Nephron (organoid): ENCODE data around the gene HEMGN.

Experiments
- H3K27ac Mint-ChIP-seq, 3 experiments: 2 replicates each; pipeline ENCODE4 v1.8.0; 2020; ENCODE audit warnings: mixed read lengths in 3 of 3, mild to moderate bottlenecking in 2 of 3, moderate library complexity in 1 of 3
- H3K27me3 Mint-ChIP-seq: 2 replicates; pipeline ENCODE4 v1.8.0; 2021; ENCODE audit warnings: low read depth, mild to moderate bottlenecking, moderate library complexity, mixed read lengths
- H3K36me3 Mint-ChIP-seq: 2 replicates; pipeline ENCODE4 v1.8.0; 2020; ENCODE audit warnings: low read depth, mixed read lengths
- H3K4me1 Mint-ChIP-seq: 2 replicates; pipeline ENCODE4 v1.8.0; 2020; ENCODE audit warnings: mixed read lengths
- H3K4me3 Mint-ChIP-seq, 3 experiments: 2 replicates each; pipeline ENCODE4 v1.8.0; 2020; ENCODE audit warnings: mild to moderate bottlenecking in 3 of 3, mixed read lengths in 3 of 3, moderate library complexity in 2 of 3
- H3K9me3 Mint-ChIP-seq: 2 replicates; pipeline ENCODE4 v1.8.0; 2020; ENCODE audit warnings: mixed read lengths
- CTCF ChIP-seq, 3 experiments: fragments of 200-600 bp; sonication (generic); IDR thresholded peaks; one replicate each; pipeline ENCODE4 v1.5.0; 2021; ENCODE audit warnings: antibody characterized with exemption in 3 of 3; ENCODE audit not compliant: unreplicated experiment in 3 of 3

HEMGN gene

GRCh38 chr9:97944612-97945011, 6.6 kb upstream of the HEMGN start:
- no peak for TF ChIP-seq CTCF (IDR thresholded peaks at IDR 0.05; ENCODE audit: unreplicated experiment in 3 of 3)
- Mint-ChIP-seq H3K27ac (no peak overlapping the region), H3K4me1 (no peaks in the 10 kb centered on the region), H3K4me3 (no peak overlapping the region), H3K27me3 (peaks cover 63% of the 10 kb centered on the region), H3K9me3 (peaks cover 6% of the 10 kb centered on the region), H3K36me3 (no peaks in the 10 kb centered on the region)

- TF ChIP-seq CTCF (IDR thresholded peaks at IDR 0.05; ENCODE audit: unreplicated experiment in 3 of 3): no peak
- Mint-ChIP-seq H3K27ac (no peak overlapping the region), H3K36me3 (no peaks in the 10 kb centered on the region), H3K4me3 (no peak overlapping the region), H3K27me3 (peaks cover 63% of the 10 kb centered on the region), H3K9me3 (peaks cover 3% of the 10 kb centered on the region), H3K4me1 (no peaks in the 10 kb centered on the region)
These were observed 5.4 kb upstream of the HEMGN start for GRCh38 chr9:97943308-97943855.

GRCh38 chr9:97941323-97941722, 3.4 kb upstream of the HEMGN start:
- H3K4me1 Mint-ChIP-seq: no peaks in the 10 kb centered on the region
- no peak overlapping the region for H3K4me3 Mint-ChIP-seq
- no peak overlapping the region for H3K27ac Mint-ChIP-seq
- no peak for TF ChIP-seq CTCF (IDR thresholded peaks at IDR 0.05; ENCODE audit: unreplicated experiment in 3 of 3)
- no peaks in the 10 kb centered on the region for H3K36me3 Mint-ChIP-seq
- H3K9me3 Mint-ChIP-seq: peaks cover 2% of the 10 kb centered on the region
- peaks cover 63% of the 10 kb centered on the region for H3K27me3 Mint-ChIP-seq

GRCh38 chr9:97940741-97941140, 2.8 kb upstream of the HEMGN start:
- H3K27me3 Mint-ChIP-seq: peaks cover 63% of the 10 kb centered on the region

GRCh38 chr9:97940233-97940632, 2.3 kb upstream of the HEMGN start:
- Mint-ChIP-seq H3K4me3 (no peak overlapping the region), H3K9me3 (no peaks in the 10 kb centered on the region), H3K27me3 (peaks cover 66% of the 10 kb centered on the region), H3K4me1 (no peaks in the 10 kb centered on the region), H3K36me3 (no peaks in the 10 kb centered on the region), H3K27ac (no peak overlapping the region)
- TF ChIP-seq CTCF (IDR thresholded peaks at IDR 0.05; ENCODE audit: unreplicated experiment in 3 of 3): no peak

More at GRCh38 chr9:97940741-97941140, 2.8 kb upstream of the HEMGN start:
- Mint-ChIP-seq H3K36me3 (no peaks in the 10 kb centered on the region), H3K4me1 (no peaks in the 10 kb centered on the region), H3K4me3 (no peak overlapping the region), H3K27ac (no peak overlapping the region), H3K9me3 (no peaks in the 10 kb centered on the region)
- TF ChIP-seq CTCF (IDR thresholded peaks at IDR 0.05; ENCODE audit: unreplicated experiment in 3 of 3): no peak

- H3K27ac Mint-ChIP-seq: no peak overlapping the region
- no peaks in the 10 kb centered on the region for H3K4me1 Mint-ChIP-seq
- H3K27me3 Mint-ChIP-seq: peaks cover 90% of the 10 kb centered on the region
These were observed 974 bp downstream of the HEMGN start for GRCh38 chr9:97936998-97937397.

More at GRCh38 chr9:97936998-97937397, 974 bp downstream of the HEMGN start:
- no peaks in the 10 kb centered on the region for H3K9me3 Mint-ChIP-seq
- no peaks in the 10 kb centered on the region for H3K36me3 Mint-ChIP-seq
- no peak overlapping the region for H3K4me3 Mint-ChIP-seq
- no peak for TF ChIP-seq CTCF (IDR thresholded peaks at IDR 0.05; ENCODE audit: unreplicated experiment in 3 of 3)
